ENCODE data around the gene AIF1L. TPM values are rescaled to one million over a fixed set of nuclear protein-coding genes. Genes with fewer than 3 reads are reported as not detected.

Gene AIF1L
- total RNA-seq, 1 experiment from 2014 or later: 5.6 TPM

GRCh38 chr9:131103535-131103934 lies 7.2 kb downstream of the AIF1L start:
- ChIA-PET POLR2A (ENCODE audit: low non-redundant PET) (interaction anchor here (0.6 kb wide), 1 partner anchor 654 kb away, joined by 3 read pairs; no protein-coding TSS in a partner anchor), CTCF (no interaction called here)
- no peak for DNase-seq (ENCODE audit: low spot score)
- no TSS peak for BruUV-seq (replicated peaks)
- no peaks in the 10 kb centered on the region for H3K4me1 ChIP-seq (ENCODE audit: insufficient read depth, low read length, poor library complexity, severe bottlenecking)
- H3K36me3 ChIP-seq (ENCODE audit: insufficient read depth, low read length, poor library complexity, severe bottlenecking): no peaks in the 10 kb centered on the region
- no peak overlapping the region for H3K4me3 ChIP-seq (ENCODE audit: low read depth, low read length, poor library complexity, severe bottlenecking)
- H3K27me3 ChIP-seq (replicated peaks; ENCODE audit: insufficient read depth, low read depth, low read length, poor library complexity): no peaks in the 10 kb centered on the region
- TF ChIP-seq EZH2 (IDR thresholded peaks at IDR 0.05; ENCODE audit: borderline replicate concordance, low read depth, low read length, poor library complexity, severe bottlenecking): no peak
- TF ChIP-seq, protein P1, sequence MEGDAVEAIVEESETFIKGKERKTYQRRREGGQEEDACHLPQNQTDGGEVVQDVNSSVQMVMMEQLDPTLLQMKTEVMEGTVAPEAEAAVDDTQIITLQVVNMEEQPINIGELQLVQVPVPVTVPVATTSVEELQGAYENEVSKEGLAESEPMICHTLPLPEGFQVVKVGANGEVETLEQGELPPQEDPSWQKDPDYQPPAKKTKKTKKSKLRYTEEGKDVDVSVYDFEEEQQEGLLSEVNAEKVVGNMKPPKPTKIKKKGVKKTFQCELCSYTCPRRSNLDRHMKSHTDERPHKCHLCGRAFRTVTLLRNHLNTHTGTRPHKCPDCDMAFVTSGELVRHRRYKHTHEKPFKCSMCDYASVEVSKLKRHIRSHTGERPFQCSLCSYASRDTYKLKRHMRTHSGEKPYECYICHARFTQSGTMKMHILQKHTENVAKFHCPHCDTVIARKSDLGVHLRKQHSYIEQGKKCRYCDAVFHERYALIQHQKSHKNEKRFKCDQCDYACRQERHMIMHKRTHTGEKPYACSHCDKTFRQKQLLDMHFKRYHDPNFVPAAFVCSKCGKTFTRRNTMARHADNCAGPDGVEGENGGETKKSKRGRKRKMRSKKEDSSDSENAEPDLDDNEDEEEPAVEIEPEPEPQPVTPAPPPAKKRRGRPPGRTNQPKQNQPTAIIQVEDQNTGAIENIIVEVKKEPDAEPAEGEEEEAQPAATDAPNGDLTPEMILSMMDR (conservative IDR thresholded peaks at IDR 0.05; ENCODE audit: low read depth, low read length): no peak
- intact Hi-C loops (cut with micrococcal nuclease; ENCODE audit: unreplicated experiment): no loop called here
- no peaks in the 10 kb centered on the region for H3K9me3 ChIP-seq (ENCODE audit: low read depth, low read length, poor library complexity, severe bottlenecking)
- no peak overlapping the region for H3K27ac ChIP-seq (ENCODE audit: low read depth, low read length, poor library complexity, severe bottlenecking)

- no peak for DNase-seq (ENCODE audit: low spot score)
- H3K36me3 ChIP-seq (ENCODE audit: insufficient read depth, low read length, poor library complexity, severe bottlenecking): no peaks in the 10 kb centered on the region
- no TSS peak for BruUV-seq (replicated peaks)
- no peaks in the 10 kb centered on the region for H3K9me3 ChIP-seq (ENCODE audit: low read depth, low read length, poor library complexity, severe bottlenecking)
- H3K27ac ChIP-seq (ENCODE audit: low read depth, low read length, poor library complexity, severe bottlenecking): no peak overlapping the region
- ChIA-PET POLR2A (ENCODE audit: low non-redundant PET) (interaction anchor here (0.6 kb wide), 1 partner anchor 654 kb away, joined by 3 read pairs; no protein-coding TSS in a partner anchor), CTCF (no interaction called here)
- TF ChIP-seq, protein P1 (conservative IDR thresholded peaks at IDR 0.05; ENCODE audit: low read depth, low read length): no peak
- TF ChIP-seq EZH2 (IDR thresholded peaks at IDR 0.05; ENCODE audit: borderline replicate concordance, low read depth, low read length, poor library complexity, severe bottlenecking): no peak
- H3K4me3 ChIP-seq (ENCODE audit: low read depth, low read length, poor library complexity, severe bottlenecking): no peak overlapping the region
- intact Hi-C loops (cut with micrococcal nuclease; ENCODE audit: unreplicated experiment): no loop called here
- H3K27me3 ChIP-seq (replicated peaks; ENCODE audit: insufficient read depth, low read depth, low read length, poor library complexity): no peaks in the 10 kb centered on the region
- H3K4me1 ChIP-seq (ENCODE audit: insufficient read depth, low read length, poor library complexity, severe bottlenecking): no peaks in the 10 kb centered on the region
Observed at GRCh38 chr9:131104016-131104740, 7.8 kb downstream of the AIF1L start.

- ChIA-PET CTCF (no interaction called here), POLR2A (ENCODE audit: low non-redundant PET) (interaction anchor here (0.6 kb wide), 1 partner anchor 131 kb away, joined by 4 read pairs; no protein-coding TSS in a partner anchor)
- intact Hi-C loops (cut with micrococcal nuclease; ENCODE audit: unreplicated experiment): no loop called here
- Histone ChIP-seq H3K36me3 (ENCODE audit: insufficient read depth, low read length, poor library complexity, severe bottlenecking) (no peaks in the 10 kb centered on the region), H3K9me3 (ENCODE audit: low read depth, low read length, poor library complexity, severe bottlenecking) (no peaks in the 10 kb centered on the region), H3K4me1 (ENCODE audit: insufficient read depth, low read length, poor library complexity, severe bottlenecking) (no peaks in the 10 kb centered on the region), H3K4me3 (ENCODE audit: low read depth, low read length, poor library complexity, severe bottlenecking) (no peak overlapping the region), H3K27me3 (replicated peaks; ENCODE audit: insufficient read depth, low read depth, low read length, poor library complexity) (no peaks in the 10 kb centered on the region), H3K27ac (ENCODE audit: low read depth, low read length, poor library complexity, severe bottlenecking) (no peak overlapping the region)
- DNase-seq (ENCODE audit: low spot score): no peak
- TF ChIP-seq EZH2 (IDR thresholded peaks at IDR 0.05; ENCODE audit: borderline replicate concordance, low read depth, low read length, poor library complexity, severe bottlenecking): no peak
- TF ChIP-seq, protein P1 (conservative IDR thresholded peaks at IDR 0.05; ENCODE audit: low read depth, low read length): no peak
- BruUV-seq (replicated peaks): no TSS peak
Observed at GRCh38 chr9:131105952-131106351, 9.6 kb downstream of the AIF1L start.

Data from A673 (cell line).